ENCODE measurements around the gene TXNRD1.
"Not testable (repeated sequence)": the region's sequence is repeated elsewhere in the genome, so short reads cannot be mapped to it uniquely, and the experiment has no call there.

Gene TXNRD1

DNA sequence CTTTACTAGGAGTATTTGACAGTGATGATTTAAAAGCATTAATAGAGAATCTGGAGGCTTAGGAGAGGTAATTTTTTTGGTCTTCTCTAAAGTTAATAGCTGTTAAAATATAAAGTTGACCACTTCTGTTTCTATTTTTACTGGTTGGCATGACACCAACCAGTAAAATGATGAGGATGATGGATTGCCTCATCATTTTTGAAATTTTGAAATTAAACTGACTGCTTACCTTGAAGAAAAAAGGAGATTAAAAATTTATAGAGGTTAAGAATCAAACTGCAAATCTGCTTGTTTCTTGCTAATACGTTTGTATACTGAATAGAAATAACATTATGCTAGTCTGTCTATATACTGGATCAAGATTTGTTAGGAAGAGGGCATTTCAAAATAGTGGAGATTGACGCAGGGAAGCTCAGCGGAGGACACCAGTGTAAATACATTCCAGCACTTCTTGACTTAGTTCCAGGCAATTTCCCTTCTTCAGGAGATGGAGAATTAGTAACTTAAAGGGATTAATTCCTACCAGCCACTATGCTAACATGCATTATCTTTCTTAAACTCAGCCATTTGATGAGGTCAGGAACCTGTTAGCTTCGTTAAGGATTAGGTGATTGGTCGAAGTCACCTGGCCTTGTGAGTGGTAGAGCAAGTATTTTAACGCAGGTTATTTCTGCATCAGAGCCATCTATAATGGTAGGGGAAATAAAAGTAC is 91.5 kb downstream of the TXNRD1 start:
- DNase-seq, result no peak

DNA sequence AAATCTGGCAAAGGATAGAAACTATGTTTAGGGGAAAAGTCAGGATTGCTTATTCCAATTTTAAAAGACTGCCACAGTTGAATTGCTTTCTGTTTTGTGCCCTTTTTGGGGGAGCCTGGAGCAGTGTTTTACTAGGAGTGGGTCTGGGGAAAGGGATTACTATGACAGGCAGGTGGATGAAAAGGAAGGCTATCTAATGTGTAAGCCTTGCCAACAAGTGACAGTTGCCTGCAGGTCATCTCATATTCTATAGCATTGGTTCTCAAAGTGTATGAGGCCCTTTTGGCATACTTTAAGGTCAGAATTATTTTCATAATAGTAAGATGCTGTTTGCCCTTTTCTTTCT is 92.0 kb downstream of the TXNRD1 start:
- DNase-seq, result no peak

GRCh38 chr12:104309446-104309993 is 93.9 kb downstream of the TXNRD1 start:
- no peak for DNase-seq

DNA sequence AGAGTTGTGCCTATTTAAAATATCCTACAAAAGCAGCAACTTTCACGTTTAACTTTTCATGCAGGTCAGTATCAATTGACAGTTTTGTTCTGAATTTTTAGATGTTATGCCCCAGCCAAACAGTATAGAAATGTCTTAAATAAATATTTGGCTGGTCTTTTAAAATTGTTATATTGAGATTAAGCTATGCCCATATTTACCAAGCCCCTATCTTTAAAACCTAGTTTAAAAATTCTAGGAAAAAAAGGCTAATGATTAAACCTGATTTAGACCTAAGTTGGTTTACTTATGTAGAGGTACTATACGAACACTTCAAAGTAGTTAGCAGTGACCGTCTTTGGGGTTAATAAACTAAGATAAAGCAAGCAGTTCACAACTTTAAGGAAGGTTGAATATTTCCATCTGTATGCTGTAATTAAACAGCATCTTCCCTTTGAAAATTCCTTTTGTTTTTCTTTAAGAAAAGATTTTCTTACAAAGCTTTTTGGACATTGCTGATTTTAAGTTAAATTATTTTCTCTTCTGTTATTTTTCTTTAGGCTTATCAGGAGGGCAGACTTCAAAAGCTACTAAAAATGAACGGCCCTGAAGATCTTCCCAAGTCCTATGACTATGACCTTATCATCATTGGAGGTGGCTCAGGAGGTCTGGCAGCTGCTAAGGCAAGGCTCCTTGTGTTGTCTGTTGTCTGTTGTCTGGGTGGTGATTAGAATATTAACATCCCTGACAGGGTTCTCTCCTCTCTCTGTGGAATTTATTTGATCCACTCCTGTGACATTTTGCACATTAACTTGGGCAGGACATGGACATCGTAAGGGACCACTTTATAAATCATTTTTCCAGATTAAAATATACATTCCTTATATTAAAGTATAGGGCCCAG is 95.4 kb downstream of the TXNRD1 start:
- no peak for DNase-seq

GRCh38 chr12:104312202-104312601 is 96.6 kb downstream of the TXNRD1 start:
- DNase-seq, result no peak

GRCh38 chr12:104312654-104313053 is 97.1 kb downstream of the TXNRD1 start:
- no peak for DNase-seq

GRCh38 chr12:104313568-104314241 is 98.1 kb downstream of the TXNRD1 start:
- no peak for DNase-seq

- DNase-seq, result no peak
Observed at GRCh38 chr12:104314242-104314614, 98.6 kb downstream of the TXNRD1 start.

DNA sequence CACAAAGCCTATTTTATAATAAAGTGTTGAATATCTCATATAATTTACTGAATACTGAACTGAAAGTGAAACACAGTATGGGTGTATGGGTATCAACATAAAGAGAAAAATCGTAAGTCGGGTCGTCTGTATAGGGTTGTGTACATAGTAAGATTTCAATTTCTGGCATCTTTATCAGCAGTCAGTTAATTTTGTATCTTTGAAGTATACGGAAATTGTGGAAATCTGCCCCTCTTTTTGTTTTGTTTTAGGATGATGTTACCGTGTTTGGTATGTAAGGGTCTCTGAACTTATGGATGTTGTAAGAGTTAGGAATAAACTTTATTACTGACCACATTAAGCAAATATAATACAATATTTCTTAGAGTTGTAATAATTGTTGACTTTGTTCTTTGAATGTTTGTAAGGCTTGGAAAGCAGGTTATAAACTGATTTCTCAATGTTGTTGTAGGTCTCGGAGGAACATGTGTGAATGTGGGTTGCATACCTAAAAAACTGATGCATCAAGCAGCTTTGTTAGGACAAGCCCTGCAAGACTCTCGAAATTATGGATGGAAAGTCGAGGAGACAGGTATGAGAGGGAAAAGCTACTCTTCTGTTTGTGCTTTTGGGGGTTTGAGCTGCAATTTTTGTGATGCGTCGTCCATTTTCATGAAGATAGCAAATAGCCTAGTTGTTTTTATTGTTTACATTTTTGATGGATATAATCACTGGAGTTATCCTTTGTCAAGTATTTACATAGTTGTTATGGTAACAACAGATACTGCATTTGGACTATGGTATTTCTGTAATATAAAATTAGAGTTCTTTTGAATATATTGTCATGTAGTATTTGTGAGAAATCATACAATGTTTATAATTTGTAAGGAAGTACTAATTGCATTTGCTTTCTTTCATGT is 100.0 kb downstream of the TXNRD1 start:
- DNase-seq, result no peak

DNA sequence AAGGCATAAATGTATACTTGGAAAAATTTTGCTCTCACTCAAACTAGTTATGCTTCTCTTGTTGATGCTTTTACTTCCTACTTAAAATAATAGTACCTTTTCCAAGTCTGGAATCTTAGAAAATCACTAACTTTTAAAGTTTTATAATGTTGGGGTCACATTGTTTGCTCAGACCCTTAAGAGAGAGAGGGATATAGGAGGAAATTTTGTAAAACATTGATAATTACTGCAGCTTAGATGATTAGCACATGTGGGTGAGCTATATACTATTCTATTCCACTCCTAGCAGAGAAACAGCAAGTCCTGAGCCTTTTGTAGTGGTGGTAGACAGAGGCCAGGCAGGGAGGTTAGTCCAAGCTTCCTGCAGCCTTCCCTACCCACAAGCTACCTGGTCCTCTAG is 101.4 kb downstream of the TXNRD1 start:
- no peak for DNase-seq

DNA sequence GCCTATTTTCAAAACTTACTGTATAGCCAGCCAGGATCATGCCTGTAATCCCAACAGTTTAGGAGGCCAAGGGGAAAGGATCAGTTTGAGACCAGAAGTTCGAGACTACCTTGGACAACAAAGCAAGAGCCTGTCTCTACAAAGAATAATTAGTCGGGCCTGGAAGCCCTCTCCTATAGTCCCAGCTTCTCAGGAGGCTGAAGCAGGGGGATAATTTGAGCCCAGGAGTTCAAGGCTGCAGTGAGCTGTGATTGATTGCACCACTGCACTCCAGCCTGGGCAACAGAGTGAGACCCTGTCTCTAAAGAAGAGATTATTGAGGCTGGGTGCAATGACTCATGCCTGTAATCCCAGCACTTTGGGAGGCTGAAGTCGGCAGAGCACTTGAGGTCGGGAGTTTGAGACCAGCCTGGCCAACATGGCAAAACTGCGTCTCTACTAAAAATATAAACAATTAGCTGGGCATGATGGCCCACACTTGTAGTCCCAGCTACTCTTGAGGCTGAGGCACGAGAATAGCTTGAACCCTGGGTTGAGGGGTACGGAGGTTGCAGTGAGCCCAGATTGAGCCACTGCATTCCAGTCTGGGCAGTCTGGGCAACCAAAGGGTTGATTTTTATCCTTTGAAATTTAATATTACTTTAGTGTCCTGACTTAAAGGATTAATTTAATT is 102.1 kb downstream of the TXNRD1 start:
- no peak for DNase-seq

- DNase-seq, result no peak
Observed at GRCh38 chr12:104319028-104319427, 103.4 kb downstream of the TXNRD1 start.

DNA sequence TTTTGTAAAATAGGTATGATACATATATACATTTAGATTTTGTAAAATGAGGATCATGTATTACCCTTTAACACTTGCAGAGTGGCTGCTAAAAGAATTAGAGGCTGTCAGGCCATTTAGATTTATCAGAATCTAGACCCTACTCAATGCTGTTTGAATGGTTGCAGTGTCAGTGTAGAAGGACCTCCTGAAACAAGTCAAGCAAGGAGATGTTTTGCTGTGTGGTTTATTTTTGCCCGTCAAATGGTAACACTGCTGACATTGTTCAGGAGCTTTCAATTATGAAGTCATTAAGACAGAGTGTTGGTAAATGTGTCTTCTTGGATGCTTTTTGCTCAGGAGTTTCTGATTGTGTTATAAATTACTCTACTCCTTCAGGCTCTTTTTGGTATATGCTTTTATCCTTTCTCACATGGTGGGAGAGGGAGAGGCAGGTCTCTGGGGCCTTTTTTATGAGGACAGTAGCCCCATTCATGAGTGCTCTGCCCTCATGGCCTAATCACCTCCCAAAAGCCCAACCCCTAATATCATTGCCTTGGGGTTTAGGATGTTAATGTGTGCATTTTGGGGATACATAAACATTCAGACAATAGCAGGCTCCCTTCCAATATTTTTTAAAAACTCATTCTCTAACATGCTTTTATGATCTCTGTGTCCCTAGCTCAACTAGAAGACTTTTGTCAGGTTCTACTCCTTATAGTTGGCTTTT is 104.5 kb downstream of the TXNRD1 start:
- DNase-seq, result no peak

GRCh38 chr12:104320627-104321024 is 105.0 kb downstream of the TXNRD1 start:
- DNase-seq, result no peak

- DNase-seq, result no peak
Observed at GRCh38 chr12:104321949-104322348, 106.4 kb downstream of the TXNRD1 start.

DNA sequence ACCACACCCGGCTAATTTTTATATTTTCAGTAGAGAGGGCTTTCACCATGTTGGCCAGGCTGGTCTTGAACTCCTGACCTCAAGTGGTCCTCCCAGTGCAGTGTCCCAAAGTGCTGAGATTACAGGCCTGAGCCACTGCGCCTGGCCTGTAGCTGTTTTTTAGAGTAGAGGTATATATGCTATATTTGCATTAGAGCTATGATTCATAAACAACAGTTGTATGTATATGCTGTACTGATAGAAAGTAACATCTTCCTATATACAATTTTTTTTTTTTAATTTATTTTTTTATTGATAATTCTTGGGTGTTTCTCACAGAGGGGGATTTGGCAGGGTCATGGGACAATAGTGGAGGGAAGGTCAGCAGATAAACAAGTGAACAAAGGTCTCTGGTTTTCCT is 107.0 kb downstream of the TXNRD1 start:
- DNase-seq, result not testable (repeated sequence)

DNA sequence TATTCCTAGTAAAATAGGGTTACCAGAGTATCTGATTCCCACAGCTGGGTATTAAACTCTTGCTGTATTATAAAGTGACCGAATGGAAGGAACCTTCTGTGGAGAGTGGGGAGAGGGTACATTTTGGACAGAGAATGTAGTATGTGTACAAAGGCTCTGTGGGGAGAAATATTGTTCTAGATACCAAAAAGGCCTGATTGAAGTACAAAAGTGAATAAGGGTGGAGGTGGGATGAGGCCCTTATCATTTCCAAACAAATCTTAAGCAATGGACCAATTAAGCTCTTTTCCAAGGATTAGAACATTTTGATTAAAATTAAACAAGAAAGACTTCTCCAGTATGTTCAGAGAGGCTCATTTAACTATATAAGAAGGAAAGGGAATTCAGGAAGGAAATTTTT is 108.3 kb downstream of the TXNRD1 start:
- no peak for DNase-seq

DNA sequence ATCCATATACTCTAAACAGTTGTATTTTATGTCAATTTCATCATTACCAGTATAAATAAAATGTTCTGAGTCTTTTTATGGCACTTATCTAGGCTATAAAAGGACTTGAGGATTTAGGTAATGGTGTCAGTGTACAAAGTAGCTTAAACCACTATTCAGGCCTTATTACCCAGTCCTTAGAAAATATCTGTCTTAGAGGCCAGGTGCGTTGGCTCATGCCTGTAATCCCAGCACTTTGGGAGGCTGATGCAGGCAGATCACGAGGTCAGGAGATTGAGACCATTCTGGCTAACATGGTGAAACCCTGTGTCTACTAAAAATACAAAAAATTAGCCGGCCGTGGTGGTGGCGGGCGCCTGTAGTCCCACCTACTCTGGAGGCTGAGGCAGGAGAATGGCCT is 112.7 kb downstream of the TXNRD1 start:
- not testable (repeated sequence) for DNase-seq

DNA sequence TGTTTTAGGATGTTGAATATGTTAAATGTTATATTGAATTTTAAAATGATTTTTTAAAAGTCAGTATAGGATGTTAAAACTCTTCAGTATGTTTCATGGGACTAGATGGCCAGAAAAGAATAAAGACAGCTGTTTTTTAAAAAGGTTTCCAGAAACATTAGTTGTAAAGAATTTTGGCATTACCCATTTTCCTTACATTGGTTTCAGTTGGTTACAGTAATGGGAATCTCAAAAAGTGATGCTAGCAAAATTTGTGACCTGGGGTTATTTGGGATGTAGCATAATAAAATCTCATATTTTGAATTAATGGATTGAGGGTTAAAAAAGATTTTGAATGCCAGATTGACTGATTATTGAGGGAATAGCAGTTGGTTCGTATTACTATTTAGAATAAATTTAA is 113.2 kb downstream of the TXNRD1 start:
- no peak for DNase-seq

DNA sequence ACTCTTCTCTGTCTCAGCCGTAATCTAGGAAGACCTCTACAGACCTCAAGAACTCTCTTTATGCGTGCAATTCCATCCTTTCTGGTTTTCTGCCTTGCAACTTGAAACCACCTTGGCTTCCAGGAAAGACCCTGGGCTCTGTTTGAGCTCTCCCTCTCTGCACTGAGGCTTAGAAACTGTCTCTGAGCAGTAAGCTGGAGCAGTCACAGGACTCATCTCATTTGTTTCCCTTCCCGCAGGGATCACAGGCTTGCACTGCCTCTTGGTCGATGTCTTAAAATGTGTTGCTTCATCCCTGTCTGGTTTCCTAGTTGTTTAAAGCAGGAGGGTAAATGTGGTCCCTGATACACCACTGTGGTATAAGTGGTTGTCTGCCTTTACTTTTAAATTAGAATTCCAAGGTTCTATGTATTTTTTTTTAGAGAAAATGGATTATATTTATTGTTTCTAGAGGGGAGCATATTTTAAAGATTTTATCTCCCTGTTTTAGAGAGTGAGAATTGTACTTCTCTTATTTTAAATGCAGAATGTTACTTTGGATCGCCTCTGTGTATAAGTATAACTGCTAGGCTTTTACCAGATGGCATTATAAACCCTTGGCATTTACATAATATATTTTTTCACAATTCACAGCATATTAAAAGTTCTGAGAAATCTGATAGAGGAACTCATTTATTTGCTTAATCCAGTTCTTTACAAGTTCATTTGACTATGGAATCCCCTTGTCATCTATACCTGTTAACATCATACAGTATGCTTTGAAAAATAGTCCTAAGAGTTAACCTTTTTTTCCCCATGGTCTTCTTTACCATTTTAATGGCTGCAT is 114.3 kb downstream of the TXNRD1 start:
- DNase-seq, result no peak
